Endodermal cell (in vitro differentiated cells): ENCODE results near the gene MED13L. TPM values are rescaled to one million over a fixed set of nuclear protein-coding genes. Genes with fewer than 3 reads are reported as not detected.
"Not testable (repeated sequence)": the region's sequence is repeated elsewhere in the genome, so short reads cannot be mapped to it uniquely, and the experiment has no call there.

Experiments used
- DNase-seq: peaks from one replicate; pipeline ENCODE4 v3.0.0-alpha.2; 2017
- H3K27ac ChIP-seq: 2 replicates; pipeline ENCODE4 v1.5.1; 2013; ENCODE audit warnings: mild to moderate bottlenecking, low read depth, low read length, moderate library complexity
- H3K27me3 ChIP-seq: 2 replicates; pipeline ENCODE4 v1.6.1; 2013; ENCODE audit warnings: mild to moderate bottlenecking, low read length, moderate library complexity; ENCODE audit not compliant: insufficient read depth, control insufficient read depth, poor library complexity, severe bottlenecking
- H3K36me3 ChIP-seq: 2 replicates; pipeline ENCODE4 v1.7.0; 2013; ENCODE audit warnings: mild to moderate bottlenecking, low read length, moderate library complexity; ENCODE audit not compliant: control insufficient read depth, insufficient read depth
- H3K4me1 ChIP-seq: one replicate; pipeline ENCODE4 v1.7.0; 2013; ENCODE audit warnings: low read length; ENCODE audit not compliant: control insufficient read depth, insufficient read depth
- H3K4me3 ChIP-seq: 2 replicates; pipeline ENCODE4 v1.5.1; 2013; ENCODE audit warnings: mild to moderate bottlenecking, low read length, moderate library complexity
- H3K9ac ChIP-seq: 2 replicates; pipeline ENCODE4 v1.6.1; 2013; ENCODE audit warnings: mild to moderate bottlenecking, low read length, moderate library complexity; ENCODE audit not compliant: poor library complexity, severe bottlenecking; ENCODE audit errors: extremely low read depth
- H3K9me3 ChIP-seq: 2 replicates; pipeline ENCODE4 v1.6.1; 2013; ENCODE audit warnings: mild to moderate bottlenecking, low read length, moderate library complexity; ENCODE audit not compliant: control insufficient read depth
- H3K27ac Mint-ChIP-seq: 2 replicates; pipeline ENCODE4 v1.8.0; 2020; ENCODE audit warnings: mixed read lengths
- H3K27me3 Mint-ChIP-seq: 2 replicates; pipeline ENCODE4 v1.8.0; 2021; ENCODE audit warnings: mild to moderate bottlenecking, mixed read lengths; ENCODE audit not compliant: insufficient read depth
- H3K36me3 Mint-ChIP-seq: 2 replicates; pipeline ENCODE4 v1.8.0; 2020; ENCODE audit warnings: low read depth, mixed read lengths
- H3K4me1 Mint-ChIP-seq: 2 replicates; pipeline ENCODE4 v1.8.0; 2020; ENCODE audit warnings: mixed read lengths
- H3K4me3 Mint-ChIP-seq: 2 replicates; pipeline ENCODE4 v1.8.0; 2020; ENCODE audit warnings: mild to moderate bottlenecking, moderate library complexity, mixed read lengths
- H3K9me3 Mint-ChIP-seq: 2 replicates; pipeline ENCODE4 v1.8.0; 2020; ENCODE audit warnings: mild to moderate bottlenecking, mixed read lengths
- WGBS, 2 experiments: methylation state at CpG; one replicate each; pipeline versions ENCODE4 v1.1.5 to v1.1.7; 2013; ENCODE audit warnings: missing lambda C conversion rate in 2 of 2, mixed read lengths in 1 of 2; ENCODE audit not compliant: insufficient coverage in 1 of 2, insufficient read length in 1 of 2; 5-methylcytosine and 5-hydroxymethylcytosine counted together
- total RNA-seq, 2 donors: library from RNA; stranded (reverse); fragmentation: NEBNext Ultra II Directional in 1 of 2; extraction: Animal tissue kit (Norgen Biotek cat#: 25700) in 1 of 2; gene quantifications; 2 replicates in 1 of 2; 3 replicates in 1 of 2; pipeline ENCODE4 v1.2.1, GENCODE V29; 2021
- TF ChIP-seq, protein P1 (sequence below): fragments of 200-600 bp; sonication (generic); conservative IDR thresholded peaks from 2 replicates; pipeline ENCODE4 v1.5.0; 2021; ENCODE audit warnings: antibody characterized with exemption, mild to moderate bottlenecking

MED13L gene
- total RNA-seq, 2 donors from 2014 or later: 101 to 111 TPM

DNA sequence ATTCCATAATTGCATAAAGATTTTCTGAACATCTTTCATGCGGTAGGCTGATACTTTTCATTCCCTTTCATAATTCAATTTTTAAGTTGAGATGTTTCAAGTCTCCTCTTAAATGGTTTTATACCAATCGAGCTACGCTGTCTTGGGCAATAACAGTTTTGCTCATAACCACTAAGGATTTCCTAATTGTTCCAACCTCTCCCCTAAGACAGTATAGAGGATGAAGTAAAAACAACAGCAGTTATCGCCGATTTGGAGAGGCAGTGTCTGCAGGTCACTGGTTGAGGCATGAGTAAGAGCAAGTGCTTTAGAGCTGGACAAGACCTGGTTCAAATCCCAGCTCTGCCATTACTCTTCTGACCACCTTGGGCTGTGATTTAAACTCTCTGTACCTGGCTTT, 6.9 kb upstream of the MED13L start:
- H3K9me3 ChIP-seq: no peaks in the 10 kb centered on the region
- H3K9ac ChIP-seq: no peak overlapping the region
- TF ChIP-seq, protein P1, sequence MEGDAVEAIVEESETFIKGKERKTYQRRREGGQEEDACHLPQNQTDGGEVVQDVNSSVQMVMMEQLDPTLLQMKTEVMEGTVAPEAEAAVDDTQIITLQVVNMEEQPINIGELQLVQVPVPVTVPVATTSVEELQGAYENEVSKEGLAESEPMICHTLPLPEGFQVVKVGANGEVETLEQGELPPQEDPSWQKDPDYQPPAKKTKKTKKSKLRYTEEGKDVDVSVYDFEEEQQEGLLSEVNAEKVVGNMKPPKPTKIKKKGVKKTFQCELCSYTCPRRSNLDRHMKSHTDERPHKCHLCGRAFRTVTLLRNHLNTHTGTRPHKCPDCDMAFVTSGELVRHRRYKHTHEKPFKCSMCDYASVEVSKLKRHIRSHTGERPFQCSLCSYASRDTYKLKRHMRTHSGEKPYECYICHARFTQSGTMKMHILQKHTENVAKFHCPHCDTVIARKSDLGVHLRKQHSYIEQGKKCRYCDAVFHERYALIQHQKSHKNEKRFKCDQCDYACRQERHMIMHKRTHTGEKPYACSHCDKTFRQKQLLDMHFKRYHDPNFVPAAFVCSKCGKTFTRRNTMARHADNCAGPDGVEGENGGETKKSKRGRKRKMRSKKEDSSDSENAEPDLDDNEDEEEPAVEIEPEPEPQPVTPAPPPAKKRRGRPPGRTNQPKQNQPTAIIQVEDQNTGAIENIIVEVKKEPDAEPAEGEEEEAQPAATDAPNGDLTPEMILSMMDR: no peak
- H3K4me1 ChIP-seq: peaks cover 5% of the 10 kb centered on the region
- no peak for DNase-seq
- H3K27ac Mint-ChIP-seq: no peak overlapping the region
- H3K27me3 Mint-ChIP-seq: peaks cover 1% of the 10 kb centered on the region
- WGBS, 2 experiments: 94 to 97% methylated on average over 2 to 5 of the region's 5 CpGs
- no peaks in the 10 kb centered on the region for H3K27me3 ChIP-seq
- no peaks in the 10 kb centered on the region for H3K9me3 Mint-ChIP-seq
- no peak overlapping the region for H3K27ac ChIP-seq
- H3K4me1 Mint-ChIP-seq: peaks cover 19% of the 10 kb centered on the region
- no peaks in the 10 kb centered on the region for H3K36me3 Mint-ChIP-seq
- H3K4me3 Mint-ChIP-seq: no peak overlapping the region
- H3K36me3 ChIP-seq: no peaks in the 10 kb centered on the region
- H3K4me3 ChIP-seq: no peak overlapping the region

DNA sequence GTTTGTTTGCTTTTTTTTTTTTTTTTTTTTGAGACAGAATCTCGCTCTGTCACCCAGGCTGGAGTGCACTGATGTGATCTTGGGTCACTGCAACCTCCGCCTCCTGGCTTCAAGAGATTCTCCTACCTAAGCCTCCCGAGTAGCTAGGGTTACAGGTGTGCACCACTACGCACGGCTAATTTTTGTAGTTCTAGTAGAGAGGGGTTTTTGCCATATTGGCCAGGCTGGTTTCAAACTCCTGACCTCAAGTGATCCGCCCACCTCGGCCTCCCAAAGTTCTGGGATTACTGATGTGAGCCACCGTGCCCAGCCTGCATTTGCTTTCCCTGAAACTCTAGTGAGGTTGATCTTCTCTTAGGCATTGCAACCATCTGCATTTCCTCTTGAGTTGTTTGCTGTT, 6.4 kb upstream of the MED13L start:
- not testable (repeated sequence) for H3K27me3 ChIP-seq, H3K4me3 Mint-ChIP-seq, H3K9ac ChIP-seq, H3K36me3 Mint-ChIP-seq, H3K27ac ChIP-seq, H3K9me3 Mint-ChIP-seq, DNase-seq, H3K36me3 ChIP-seq, H3K4me3 ChIP-seq, H3K9me3 ChIP-seq, H3K4me1 ChIP-seq, H3K27ac Mint-ChIP-seq, H3K27me3 Mint-ChIP-seq
- H3K4me1 Mint-ChIP-seq: peaks cover 19% of the 10 kb centered on the region
- 90 to 95% methylated on average over 6 to 8 of the region's 8 CpGs for WGBS, 2 experiments

DNA sequence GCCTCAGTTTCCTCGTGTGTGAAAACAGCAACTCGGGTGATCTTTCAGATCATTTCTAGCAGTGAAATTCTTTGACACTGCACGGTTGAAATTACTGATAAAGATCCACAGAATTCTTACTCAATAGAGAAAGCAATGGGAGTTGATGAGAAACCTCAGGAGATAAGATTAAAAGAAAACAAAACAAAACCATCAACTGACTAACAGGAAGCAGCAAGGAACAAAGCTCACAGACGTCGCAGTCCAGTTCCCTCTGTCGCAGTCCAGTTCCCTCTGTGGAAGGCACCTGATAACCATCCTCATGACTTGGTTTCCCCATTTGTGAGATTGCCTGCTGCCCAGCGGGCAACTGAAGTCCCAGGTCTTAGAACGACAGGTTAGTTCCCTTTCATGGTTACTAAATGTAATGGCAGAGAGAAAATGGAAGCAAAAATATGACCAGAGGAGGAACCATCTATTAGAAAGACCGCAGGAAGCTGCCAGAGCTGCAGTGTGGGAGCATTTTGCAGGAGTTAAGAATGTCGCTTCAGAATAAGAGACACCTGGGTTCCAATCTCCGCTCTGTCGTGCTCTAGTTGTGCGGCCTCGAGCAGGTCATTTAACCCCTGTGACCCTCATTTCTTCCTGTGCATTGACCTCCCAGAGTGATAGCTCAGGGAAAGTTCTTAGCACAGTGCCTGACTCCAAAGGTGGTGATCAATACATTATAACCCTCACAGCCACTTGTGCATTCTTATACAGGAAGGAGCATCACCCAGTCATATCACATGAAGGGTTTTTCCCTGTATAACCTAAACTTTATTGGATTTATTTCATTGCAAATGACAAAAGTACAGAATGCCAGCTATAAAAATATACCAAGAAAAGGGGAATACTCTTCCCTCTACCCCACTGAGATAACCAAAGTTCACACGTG, 5.1 kb upstream of the MED13L start:
- TF ChIP-seq, protein P1: no peak
- Histone ChIP-seq H3K27me3 (no peaks in the 10 kb centered on the region), H3K9ac (no peak overlapping the region), H3K36me3 (no peaks in the 10 kb centered on the region), H3K27ac (no peak overlapping the region), H3K4me1 (peaks cover 5% of the 10 kb centered on the region), H3K9me3 (no peaks in the 10 kb centered on the region), H3K4me3 (no peak overlapping the region)
- Mint-ChIP-seq H3K9me3 (no peaks in the 10 kb centered on the region), H3K27me3 (peaks cover 1% of the 10 kb centered on the region), H3K4me1 (peaks cover 27% of the 10 kb centered on the region), H3K4me3 (no peak overlapping the region), H3K27ac (no peak overlapping the region), H3K36me3 (no peaks in the 10 kb centered on the region)
- 71 to 79% methylated on average over 12 to 15 of the region's 15 CpGs for WGBS, 2 experiments
- DNase-seq: no peak
